ENCODE measurements around the gene ZDBF2. TPM values are rescaled to one million over a fixed set of nuclear protein-coding genes. Genes with fewer than 3 reads are reported as not detected.

The ZDBF2 gene
- total and polyA plus RNA-seq, 2 of the 8 experiments (the other 6 are each of a cell fraction or from before 2014, with no cell fraction given), result 1.5 to 17.2 TPM

DNA sequence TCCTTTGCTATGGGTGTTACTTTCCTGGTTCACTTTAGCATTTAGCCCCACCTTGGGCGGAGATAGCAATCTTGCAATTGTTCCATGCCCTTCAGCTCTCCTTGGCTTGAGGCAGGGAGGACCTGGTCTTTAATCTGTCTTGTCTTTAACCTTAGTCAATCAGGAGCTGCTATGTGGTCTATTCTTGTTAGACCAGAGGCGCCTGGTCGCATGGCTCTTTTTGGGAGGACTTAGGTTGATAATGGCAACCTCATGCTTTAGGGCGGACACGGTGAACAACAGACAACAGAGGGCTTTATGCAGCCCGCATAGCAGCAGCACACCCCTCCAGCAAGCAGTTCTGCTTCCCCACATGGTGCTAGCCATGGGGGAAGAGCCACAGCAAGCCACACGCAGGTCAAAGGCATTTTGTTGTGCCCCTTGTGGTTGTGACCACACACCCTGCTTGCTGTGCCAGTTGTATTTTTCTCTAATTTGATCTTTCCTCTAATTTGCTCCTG lies 17.7 kb upstream of the ZDBF2 start:
- Histone ChIP-seq H2BK120ac (replicated peaks; ENCODE audit: low read depth, low read length) (no peak overlapping the region), H3K9ac (replicated peaks in 1 of 4; ENCODE audit: extremely low read depth in 1 of 4, low read depth in 3 of 4, low read length in 3 of 4) (no peak overlapping the region), H3K4me1 (replicated peaks in 1 of 4; ENCODE audit: control insufficient read depth in 3 of 4, insufficient read depth in 4 of 4, low read length in 3 of 4) (peaks cover 3 to 12% (median 4%) of the 10 kb centered on the region in 4 experiments; a peak in 4 of 7 replicates), H2BK20ac (ENCODE audit: low read length) (no peak overlapping the region), H2BK12ac (ENCODE audit: low read depth, low read length) (peak overlapping the region; percentile 33; the same call in 1 of the 2 replicates), H3K27me3 (replicated peaks in 1 of 4; ENCODE audit: control insufficient read depth in 3 of 4, extremely low read depth in 1 of 4, insufficient read depth in 3 of 4, low read length in 3 of 4) (peaks cover 75 to 94% (median 91%) of the 10 kb centered on the region in 4 experiments), H3K27ac (ENCODE audit: low read depth, low read length) (no peak overlapping the region), H3K18ac (ENCODE audit: extremely low read depth, low read length) (no peak overlapping the region; the same call in 1 of the 2 replicates), H3K79me1 (ENCODE audit: low read depth, low read length) (no peaks in the 10 kb centered on the region), H4K5ac (ENCODE audit: insufficient read length, low read depth, low read length) (no peak overlapping the region), H4K20me1 (replicated peaks in 1 of 2; ENCODE audit: control insufficient read depth in 1 of 2, insufficient read depth in 2 of 2, low read length in 2 of 2) (peaks cover 0 to 5% of the 10 kb centered on the region in 2 experiments), H3K56ac (replicated peaks; ENCODE audit: insufficient read length, low read depth, low read length) (no peak overlapping the region), H2BK5ac (ENCODE audit: low read depth, low read length) (no peak overlapping the region), H3K4ac (replicated peaks; ENCODE audit: insufficient read length, low read depth, low read length) (no peak overlapping the region), H4K8ac (ENCODE audit: extremely low read depth, insufficient read depth, low read length) (no peak overlapping the region), H3K23me2 (ENCODE audit: low read depth, low read length) (no peaks in the 10 kb centered on the region; the same call in 1 of the 2 replicates), H4K91ac (replicated peaks; ENCODE audit: insufficient read length, low read length) (no peak overlapping the region), H2AK5ac (ENCODE audit: low read depth, low read length) (no peak overlapping the region), H3K9me3 (ENCODE audit: insufficient read depth in 2 of 2, low read depth in 1 of 2, low read length in 1 of 2) (no peaks in the 10 kb centered on the region), H3K79me2 (ENCODE audit: control insufficient read depth in 1 of 2, insufficient read depth in 2 of 2, low read length in 2 of 2) (no peaks in the 10 kb centered on the region), H2AFZ (ENCODE audit: low read length) (no peak overlapping the region), H2BK15ac (ENCODE audit: low read length) (no peak overlapping the region), H3K23ac (ENCODE audit: insufficient read length) (no peak overlapping the region), H3K4me2 (ENCODE audit: insufficient read depth in 1 of 2, low read depth in 2 of 2, low read length in 2 of 2) (peak overlapping the region in 1 of 2 experiments; percentile 25; a peak in 1 of 4 replicates), H3K36me3 (ENCODE audit: control insufficient read depth in 2 of 4, insufficient read depth in 4 of 4, low read length in 3 of 4) (no peaks in the 10 kb centered on the region), H3K14ac (ENCODE audit: insufficient read length) (no peak overlapping the region), H3K4me3 (ENCODE audit: extremely low read depth in 1 of 4, insufficient read depth in 2 of 4, low read depth in 3 of 4, low read length in 4 of 4) (no peak overlapping the region)
- POLR2A ChIA-PET (ENCODE audit: partially characterized antibody), result interaction anchor here (1.7 to 3.5 kb wide), 3 partner anchors 10 to 96 kb away, joined by 4 to 17 read pairs (median 4); partner anchors contain the start of genes EEF1B2 and NDUFS1
- DNase-seq (ENCODE audit: low read depth in 1 of 2, low spot score in 2 of 2) (no peak), FAIRE-seq (no peak)
- WGBS, 2 experiments (ENCODE audit: extremely low coverage in 1 of 2, insufficient coverage in 1 of 2, insufficient read length in 1 of 2, insufficient replicate concordance in 2 of 2, low coverage in 1 of 2, low lambda C conversion rate in 2 of 2, missing lambda C conversion rate in 1 of 2), result 40% methylated on average over 7 of the region's 7 CpGs; no CpG with 5 or more reads in 1 of the 2 experiments
- CTCF ChIA-PET (ENCODE audit: partially characterized antibody), result interaction anchor here (1.1 to 2.9 kb wide), 6 partner anchors 10 to 299 kb away, joined by 3 to 9 read pairs (median 4); partner anchors contain the start of gene ZDBF2
- TF ChIP-seq SP2 (IDR thresholded peaks at IDR 0.05; ENCODE audit: low read length) (no peak), KDM4A (IDR thresholded peaks at IDR 0.05; ENCODE audit: low read depth, low read length, severe bottlenecking) (no peak), RFX5 (IDR thresholded peaks at IDR 0.05; ENCODE audit: borderline replicate concordance, low read depth, low read length) (no peak), HDAC6 (IDR thresholded peaks at IDR 0.05; ENCODE audit: low read depth, low read length) (no peak), HDAC2 (IDR thresholded peaks at IDR 0.05; ENCODE audit: borderline replicate concordance in 1 of 2, low read depth in 2 of 2, low read length in 2 of 2) (no peak), SIRT6 (IDR thresholded peaks at IDR 0.05; ENCODE audit: low read length) (no peak), JUND (IDR thresholded peaks at IDR 0.05; ENCODE audit: low read length) (no peak), SRF (IDR thresholded peaks at IDR 0.05; ENCODE audit: low read depth, low read length) (no peak), EGR1 (IDR thresholded peaks at IDR 0.05; ENCODE audit: borderline replicate concordance, low read depth, low read length) (no peak), SP1 (IDR thresholded peaks at IDR 0.05; ENCODE audit: low read depth, low read length) (no peak)
- TF ChIP-seq, protein P1, sequence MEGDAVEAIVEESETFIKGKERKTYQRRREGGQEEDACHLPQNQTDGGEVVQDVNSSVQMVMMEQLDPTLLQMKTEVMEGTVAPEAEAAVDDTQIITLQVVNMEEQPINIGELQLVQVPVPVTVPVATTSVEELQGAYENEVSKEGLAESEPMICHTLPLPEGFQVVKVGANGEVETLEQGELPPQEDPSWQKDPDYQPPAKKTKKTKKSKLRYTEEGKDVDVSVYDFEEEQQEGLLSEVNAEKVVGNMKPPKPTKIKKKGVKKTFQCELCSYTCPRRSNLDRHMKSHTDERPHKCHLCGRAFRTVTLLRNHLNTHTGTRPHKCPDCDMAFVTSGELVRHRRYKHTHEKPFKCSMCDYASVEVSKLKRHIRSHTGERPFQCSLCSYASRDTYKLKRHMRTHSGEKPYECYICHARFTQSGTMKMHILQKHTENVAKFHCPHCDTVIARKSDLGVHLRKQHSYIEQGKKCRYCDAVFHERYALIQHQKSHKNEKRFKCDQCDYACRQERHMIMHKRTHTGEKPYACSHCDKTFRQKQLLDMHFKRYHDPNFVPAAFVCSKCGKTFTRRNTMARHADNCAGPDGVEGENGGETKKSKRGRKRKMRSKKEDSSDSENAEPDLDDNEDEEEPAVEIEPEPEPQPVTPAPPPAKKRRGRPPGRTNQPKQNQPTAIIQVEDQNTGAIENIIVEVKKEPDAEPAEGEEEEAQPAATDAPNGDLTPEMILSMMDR (IDR thresholded peaks at IDR 0.05; ENCODE audit: control extremely low read depth in 1 of 3, insufficient read depth in 1 of 3, low read depth in 1 of 3, low read length in 3 of 3), result no peak

All from H1 (cell line).